HG03108 (cell line): ENCODE results near the gene KRTAP3-3.

Experiments used
- ATAC-seq: cut with Tn5 transposase; IDR thresholded peaks from one replicate; pipeline ENCODE4 v1.9.1; 2021; ENCODE audit warnings: moderate library complexity; ENCODE audit not compliant: unreplicated experiment

KRTAP3-3 gene

DNA sequence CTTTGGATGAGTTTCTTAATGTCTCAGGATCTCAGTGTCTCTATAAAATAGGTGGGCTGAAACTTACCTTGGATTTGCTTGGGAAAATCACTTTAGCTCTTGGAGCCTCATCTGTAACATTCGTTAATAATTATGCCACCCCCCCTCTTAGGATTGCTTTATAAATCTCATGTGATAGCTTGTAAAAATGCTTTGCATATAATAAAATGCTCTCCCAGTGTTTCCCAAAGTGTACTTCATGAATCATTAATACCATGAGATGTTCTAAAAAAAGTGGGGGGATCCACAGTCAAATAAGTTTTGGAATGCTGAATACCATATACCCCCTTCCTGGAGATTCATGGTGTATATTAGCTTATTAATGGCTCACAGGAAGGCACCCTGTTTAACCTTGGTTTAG lies 32.4 kb downstream of the KRTAP3-3 start:
- no peak for ATAC-seq

DNA sequence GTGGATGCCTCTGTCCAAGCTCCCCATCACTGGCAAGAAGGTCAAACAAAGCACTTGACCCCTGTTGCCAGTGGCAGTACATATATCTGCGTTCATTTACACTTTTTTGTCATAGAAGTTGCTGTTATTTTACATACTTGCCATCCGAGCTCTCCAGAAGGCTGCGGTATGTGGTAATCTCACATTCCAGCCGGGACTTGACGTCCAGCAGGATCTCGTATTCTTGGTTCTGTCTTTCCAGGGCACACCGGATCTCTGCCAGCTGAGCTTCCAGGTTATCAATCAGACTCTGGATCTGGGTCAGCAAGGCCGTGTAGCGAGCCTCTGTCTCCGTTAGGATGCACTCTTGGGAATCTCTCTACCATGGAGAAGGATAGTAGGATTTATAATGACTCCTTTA lies 33.8 kb downstream of the KRTAP3-3 start:
- ATAC-seq = no peak

DNA sequence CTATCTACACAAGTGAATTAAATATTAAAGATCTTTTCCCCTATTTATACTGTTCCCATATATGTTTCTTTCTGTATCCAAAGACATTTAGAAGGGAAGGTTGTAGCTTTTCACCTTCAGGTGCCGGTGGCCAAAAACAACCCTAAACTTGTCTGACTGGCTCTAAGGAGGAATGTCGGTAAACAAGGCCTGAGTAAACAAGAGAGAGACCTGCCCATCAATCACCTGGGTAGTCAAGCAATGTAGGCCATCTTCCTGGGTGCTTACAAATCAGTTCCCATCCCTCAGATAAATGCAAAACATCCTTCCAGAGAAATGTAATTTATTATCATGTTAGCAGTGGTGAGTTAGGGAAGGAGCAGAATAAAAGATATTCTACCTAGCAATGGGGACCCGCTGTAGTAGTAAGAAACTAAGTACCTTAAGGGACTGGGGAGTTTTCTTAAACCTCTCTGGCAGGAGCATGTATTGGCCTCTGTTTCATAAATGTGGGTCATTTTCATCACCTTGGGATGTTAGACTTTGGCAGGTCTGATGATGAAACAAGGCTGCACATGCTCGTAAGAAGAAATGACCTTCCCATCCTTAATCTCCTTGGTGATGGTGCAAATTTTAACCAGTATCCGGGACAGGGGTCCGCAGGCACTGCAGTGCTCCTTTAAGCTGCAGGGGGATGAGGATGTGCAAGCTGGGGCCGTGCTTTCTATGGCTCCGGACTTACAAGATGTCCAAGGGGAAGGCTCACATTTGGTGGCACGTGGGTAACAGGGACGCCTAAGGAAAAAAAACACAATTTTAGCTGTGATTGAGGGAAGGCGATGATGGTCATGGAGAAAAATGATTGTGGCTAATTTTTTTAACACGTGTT lies 35.6 kb downstream of the KRTAP3-3 start:
- no peak for ATAC-seq

DNA sequence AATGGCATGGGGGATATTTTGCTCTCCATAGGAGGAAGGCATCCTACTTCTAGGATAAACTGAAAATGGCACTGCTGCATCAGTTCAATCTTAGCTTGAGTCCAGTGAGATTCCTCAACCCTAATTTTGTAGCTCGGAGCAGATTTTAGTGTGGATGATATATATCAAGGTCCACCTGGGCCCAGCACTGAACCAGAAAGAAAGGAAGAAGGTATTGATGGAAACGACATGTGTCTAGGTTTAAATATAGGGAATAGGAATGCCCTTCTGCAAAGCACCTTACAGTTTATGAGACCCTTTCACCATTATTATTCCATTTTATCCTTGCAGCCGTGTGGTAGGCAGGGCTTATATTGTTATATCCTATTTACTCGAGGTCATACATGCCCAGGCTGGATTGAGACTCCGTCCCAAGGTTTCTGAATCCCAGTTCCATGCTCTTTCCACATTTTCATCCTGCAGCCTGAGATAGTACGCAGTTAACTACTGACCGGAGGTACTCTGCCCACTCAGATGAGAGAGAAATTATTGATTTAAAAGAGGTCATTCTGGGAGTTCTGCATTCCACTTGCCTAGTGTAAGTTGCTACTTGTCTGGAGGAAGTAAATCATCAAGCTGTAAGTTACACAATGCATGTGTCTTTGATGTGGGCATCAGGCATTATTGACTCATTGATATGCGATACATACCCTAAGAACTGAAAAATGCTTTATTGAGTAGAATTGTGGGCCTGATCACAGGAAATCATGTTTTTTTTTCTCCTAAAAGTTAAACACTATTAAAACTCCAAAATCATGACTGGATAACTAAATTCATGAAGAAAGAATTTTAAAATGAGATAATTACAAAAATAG lies 37.3 kb downstream of the KRTAP3-3 start:
- no peak for ATAC-seq

DNA sequence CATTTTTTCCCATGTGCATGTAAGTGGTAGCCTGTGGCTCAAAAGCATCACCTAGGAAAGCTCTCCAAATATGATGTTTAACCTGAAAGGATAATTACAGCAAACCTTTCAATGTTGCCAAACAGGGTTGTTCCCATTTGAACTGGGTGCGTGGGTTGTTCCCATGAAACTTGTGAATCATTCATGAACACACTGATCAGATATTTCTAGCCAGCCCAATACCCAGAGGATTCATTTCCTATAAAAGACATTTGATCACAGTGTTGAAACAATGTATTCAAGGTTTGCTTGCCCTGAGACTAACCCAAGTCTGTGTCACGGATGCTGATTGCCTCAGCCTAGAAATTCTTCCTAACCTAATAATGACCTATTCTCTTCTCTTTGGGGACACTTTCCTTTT lies 40.1 kb downstream of the KRTAP3-3 start:
- no peak for ATAC-seq

DNA sequence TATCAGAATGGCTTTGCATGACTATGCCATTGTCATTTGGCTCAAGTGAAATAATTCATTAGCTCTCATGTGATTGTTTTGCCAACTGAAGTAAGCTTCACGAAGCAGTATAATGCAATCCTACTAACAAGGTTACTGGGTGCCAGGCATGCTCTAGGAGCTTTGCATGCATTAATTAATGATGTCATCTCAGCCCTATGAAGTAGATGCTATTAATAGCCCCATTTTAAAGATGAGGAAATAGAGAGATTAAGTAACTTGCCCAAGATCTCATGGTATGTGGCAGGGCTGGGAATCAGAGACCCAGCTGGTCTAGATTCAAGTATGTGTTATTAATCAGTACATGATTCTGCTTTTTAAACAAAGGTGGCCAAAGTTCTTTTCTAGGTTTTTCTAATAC lies 41.3 kb downstream of the KRTAP3-3 start:
- no peak for ATAC-seq

DNA sequence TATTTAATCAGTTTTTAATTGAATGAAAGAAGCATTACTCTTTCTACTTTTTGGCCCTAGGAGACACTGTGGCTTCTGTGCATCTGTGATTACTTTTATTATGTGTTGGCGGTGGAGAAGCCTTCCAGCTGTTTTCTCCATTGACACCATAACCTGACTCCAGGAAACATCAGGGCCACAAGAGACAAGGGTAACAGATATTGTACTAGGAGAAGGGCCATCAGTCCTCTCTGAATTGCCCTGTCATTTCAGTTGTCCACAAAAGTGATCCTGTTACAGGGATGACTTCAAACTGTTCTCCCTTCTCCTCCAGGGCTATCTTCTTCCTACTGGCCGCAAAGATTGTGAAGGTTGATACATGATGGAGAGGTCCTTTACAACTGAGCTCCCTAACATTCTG lies 41.8 kb downstream of the KRTAP3-3 start:
- ATAC-seq = no peak

DNA sequence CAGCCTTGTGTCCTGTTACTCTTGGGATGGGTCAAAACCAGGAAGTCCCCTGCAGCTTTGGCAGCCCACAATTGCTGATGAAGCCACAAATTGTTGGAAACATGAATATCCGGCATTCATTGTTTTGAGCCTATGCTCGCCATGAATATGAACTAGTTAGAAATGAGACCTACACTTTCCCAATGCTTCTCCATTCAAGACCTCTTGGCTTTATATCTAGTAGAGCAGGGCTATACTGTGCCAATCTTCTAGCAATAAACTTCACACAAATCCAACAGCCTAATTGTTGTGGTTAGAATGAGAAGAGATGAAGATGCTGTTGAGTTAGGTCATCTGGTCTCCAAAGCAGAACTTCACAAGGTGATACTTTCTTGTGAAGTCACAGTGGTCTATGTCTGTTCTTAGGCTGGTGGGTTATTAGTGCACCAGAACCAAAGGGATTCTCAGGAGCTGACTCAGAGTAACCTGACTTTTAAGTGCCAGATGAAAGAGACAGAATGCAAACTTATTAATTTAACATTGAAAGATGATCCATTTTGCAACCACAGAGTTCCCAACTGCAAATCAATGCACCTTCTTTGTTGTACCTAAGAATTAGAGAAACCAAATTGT lies 42.8 kb downstream of the KRTAP3-3 start:
- ATAC-seq = no peak

DNA sequence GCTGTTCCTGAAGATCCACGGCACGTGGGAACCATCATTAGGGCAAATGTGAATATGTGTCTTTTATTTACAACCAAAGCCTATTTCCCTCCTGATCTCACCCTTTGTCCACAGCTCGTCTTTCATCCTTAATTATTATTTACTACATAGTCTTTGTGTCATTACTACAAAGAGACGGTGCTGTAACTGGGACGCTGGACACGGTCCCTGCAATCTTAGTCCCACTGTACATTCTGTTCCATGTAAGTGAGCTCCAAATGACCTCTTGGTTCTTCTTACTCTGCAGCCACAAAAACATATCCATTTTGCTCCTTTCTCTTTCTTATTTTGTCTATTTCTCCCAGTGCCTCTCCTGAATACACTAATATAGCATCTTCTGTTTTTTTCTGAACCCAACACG lies 43.8 kb downstream of the KRTAP3-3 start:
- ATAC-seq = no peak

DNA sequence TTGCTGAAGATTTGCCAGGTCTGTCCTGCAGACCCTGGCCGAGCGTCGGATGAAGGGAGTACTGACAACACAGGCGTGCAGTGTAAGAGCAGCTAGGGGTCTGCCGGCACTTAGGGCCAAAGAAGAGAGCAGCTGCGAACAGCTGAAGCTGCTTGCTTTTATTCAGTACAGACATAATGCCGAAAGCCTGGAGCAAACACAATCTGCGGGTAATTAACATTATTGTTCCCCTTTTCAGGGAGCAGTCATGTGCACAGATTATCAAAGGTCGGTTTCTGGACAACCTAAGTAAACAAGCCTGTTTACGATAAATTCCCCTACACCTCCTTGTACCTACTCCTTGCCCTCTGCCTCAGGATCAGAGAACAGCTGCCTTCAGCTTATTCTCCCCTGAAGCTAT lies 44.5 kb downstream of the KRTAP3-3 start:
- no peak for ATAC-seq

DNA sequence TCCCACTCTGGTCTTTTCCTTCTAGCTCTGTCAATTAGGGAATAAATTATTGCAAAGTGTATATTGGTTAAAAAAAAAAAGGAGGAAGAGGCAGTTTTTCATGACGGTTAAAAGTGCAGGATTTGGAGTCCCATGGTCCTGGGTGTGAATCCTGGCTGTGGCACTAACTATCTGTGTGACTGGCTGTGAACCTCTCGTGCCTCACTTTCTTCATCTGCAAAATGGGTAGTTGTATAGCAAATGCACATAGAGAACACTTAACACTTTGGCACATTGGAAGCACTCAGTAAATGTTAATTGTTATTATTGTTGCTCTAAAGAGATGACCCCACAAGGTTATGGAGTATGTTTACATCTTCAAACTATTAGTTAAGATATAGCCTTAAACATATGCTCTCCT lies 46.0 kb downstream of the KRTAP3-3 start:
- no peak for ATAC-seq

DNA sequence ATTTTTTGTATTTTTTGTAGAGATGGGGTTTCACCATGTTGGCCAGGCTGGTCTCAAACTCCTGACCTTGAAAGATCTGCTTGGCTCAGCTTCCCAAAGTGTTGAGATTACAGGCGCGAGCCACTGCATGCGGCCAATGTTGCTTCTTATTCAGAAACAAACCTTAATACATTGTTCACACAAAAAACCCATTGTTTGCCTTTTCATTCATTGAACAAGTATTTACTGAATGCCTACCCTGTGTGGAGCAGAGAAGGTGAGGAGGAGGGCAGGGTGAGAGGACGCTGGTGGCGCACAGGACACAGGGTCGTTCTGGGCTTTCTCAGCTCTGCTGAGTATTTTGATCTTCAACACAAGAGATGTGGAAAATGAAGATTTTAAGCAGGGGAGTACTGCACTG lies 48.5 kb downstream of the KRTAP3-3 start:
- no peak for ATAC-seq

DNA sequence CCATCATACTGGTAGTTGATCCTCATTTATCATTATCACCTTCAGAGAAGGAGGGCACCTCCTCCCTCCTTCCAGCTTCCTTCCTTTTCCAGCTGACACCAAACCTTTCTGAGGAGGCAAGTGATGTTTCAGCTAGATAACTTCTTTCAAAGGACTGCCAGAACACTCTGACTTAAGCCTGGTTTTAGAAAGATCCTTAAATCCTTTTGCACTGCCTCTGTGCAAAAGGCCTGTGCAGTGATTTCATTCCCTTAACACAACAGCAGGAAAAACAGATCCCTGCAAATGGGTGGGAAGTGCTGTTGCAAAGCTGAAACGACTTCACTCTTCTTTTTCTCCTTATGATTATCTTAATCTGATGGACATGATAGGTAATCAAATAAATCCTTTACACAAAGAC lies 49.4 kb downstream of the KRTAP3-3 start:
- ATAC-seq = no peak
